Measurements from ENCODE around the gene ART1. TPM values are rescaled to one million over a fixed set of nuclear protein-coding genes. Genes with fewer than 3 reads are reported as not detected.

The ART1 gene, protein sequence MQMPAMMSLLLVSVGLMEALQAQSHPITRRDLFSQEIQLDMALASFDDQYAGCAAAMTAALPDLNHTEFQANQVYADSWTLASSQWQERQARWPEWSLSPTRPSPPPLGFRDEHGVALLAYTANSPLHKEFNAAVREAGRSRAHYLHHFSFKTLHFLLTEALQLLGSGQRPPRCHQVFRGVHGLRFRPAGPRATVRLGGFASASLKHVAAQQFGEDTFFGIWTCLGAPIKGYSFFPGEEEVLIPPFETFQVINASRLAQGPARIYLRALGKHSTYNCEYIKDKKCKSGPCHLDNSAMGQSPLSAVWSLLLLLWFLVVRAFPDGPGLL
- total RNA-seq: not detected

DNA sequence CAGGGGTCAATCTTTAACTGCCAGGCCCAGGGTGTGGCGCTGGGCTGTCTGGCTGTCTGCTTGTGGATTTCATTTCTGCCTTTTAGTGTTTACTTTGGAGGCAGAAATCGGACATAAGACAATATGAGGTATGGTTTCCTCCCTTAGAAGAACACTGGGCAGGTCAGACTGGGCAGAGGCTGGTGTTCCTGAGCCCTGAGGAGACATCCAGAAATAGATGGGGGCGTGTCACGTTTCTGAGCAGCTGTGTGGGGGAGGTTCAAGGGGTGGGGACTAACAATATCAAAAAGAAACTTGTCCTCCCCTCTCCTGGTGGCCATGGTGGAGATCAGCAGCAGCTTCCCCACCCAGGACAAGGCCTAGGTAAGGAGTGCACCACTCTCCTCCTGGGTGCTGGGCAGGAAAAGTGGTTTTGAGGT lies at the start of gene ART1:
Gene ART1, plus strand, starts transcription at position 312 of the 419 bp plus-strand sequence. CDS start 14,086 bp downstream, outside the sequence.

DNA sequence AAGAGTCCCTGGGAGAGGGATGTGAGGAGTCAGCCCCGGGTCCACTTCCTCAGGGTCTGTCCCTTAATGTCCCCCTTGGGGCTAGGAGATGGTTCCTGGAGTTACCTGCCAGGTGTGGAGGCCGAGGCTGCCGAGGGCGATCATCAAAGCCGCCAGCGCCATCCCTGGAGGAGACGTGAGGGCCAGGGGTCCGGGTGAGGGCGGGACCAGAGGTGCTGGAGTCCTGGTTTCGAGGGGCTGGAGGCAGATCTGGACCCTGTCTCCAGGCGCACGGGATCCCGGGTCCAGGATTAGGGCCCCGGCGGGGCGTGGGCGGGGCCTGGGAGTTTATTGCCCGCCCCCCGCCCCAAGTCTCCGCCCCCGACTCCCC lies 3.2 kb upstream of the ART1 start, which contains the start of gene ART5:
Gene ART5, minus strand, starts transcription at position 292 of the 370 bp plus-strand sequence. Its CDS starts 130 bp downstream, at position 162.

DNA sequence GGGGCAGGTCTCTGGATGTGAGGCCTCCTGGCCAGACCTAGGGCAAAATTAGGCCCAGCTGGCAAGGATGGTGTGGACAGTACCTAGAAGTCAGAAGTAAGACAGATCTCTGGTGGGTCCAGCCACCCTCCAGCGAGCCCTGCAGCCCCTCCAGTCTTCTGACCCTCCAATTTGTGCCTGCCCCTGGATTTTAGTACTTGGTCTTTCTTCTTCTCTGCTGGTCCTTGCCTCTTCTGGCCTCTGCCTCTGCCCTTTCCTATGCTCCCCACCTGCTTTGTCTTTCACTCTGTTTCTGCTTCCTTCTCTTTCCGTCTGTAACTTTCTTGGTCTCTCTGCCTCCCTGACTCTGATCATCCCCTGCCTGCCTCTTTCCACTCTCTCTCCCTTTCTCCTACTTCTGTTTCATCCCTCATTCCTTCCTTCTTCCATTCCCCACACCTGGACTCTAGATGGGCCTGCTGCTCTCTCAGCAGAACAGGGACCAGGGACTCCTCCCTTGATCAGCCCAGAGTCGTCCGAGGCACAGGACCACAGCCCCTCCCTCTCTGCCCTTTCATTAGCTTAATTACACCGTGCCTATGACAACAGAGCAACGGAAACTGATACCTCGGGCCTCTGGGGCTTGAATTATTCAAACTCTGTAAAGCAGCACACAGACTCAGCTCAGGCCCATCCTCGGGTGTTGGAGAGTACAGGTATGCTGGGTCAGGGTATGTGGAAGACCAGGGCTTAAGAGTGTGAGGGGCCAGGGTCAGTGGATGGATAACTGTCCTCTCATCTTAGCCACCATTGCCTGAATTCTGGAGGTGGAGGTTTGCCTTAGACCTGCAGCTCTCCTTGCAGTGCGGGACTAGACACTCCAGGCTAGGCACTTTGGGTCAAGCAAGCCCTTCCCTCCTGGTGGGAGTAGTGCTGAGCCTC lies 26.7 kb downstream of the ART1 start, which contains the start of gene CHRNA10:
Gene CHRNA10, minus strand, starts transcription at position 51 of the 921 bp plus-strand sequence. CDS start 72 bp downstream, outside the sequence.

Other genes starting within 250 kb of the ART1 start
- gene ART5, start 3.1 kb upstream of the ART1 start, total RNA-seq: not detected
- 1 to 10 TPM; 1.7 to 1.9 TPM for gene CHRNA10, start 26.3 kb downstream of the ART1 start, total RNA-seq
- 10 to 100 TPM; 79.8 to 81.6 TPM for gene NUP98, start 152.4 kb downstream of the ART1 start, total RNA-seq
- 10 to 100 TPM; 22.1 to 24.5 TPM for gene PGAP2, start 163.4 kb downstream of the ART1 start, total RNA-seq
- 100 to 1,000 TPM; 148 to 153 TPM for gene RHOG, start 195.8 kb downstream of the ART1 start, total RNA-seq
- 10 to 100 TPM; 90.6 to 90.8 TPM for gene STIM1, start 210.5 kb downstream of the ART1 start, total RNA-seq